B cell (primary cell): Measurements from ENCODE around the gene PEX14. TPM values are rescaled to one million over a fixed set of nuclear protein-coding genes. Genes with fewer than 3 reads are reported as not detected.

Source experiments
- ATAC-seq: fragments of 200-7000 bp; cut with Tn5 transposase; one replicate; pipeline ENCODE4 v1.10.0; 2021; ENCODE audit warnings: low read depth, mild to moderate bottlenecking, moderate number of reproducible peaks, moderate library complexity
- CTCF ChIA-PET: fragments of 350-600 bp; sonication (Branson Sonifier 250); formaldehyde crosslinking; loops from one replicate; lab custom pipeline; 2021; ENCODE audit warnings: antibody characterized with exemption, inconsistent platforms; lab: Charles Lee
- POLR2A ChIA-PET: fragments of 350-600 bp; sonication (Branson Sonifier 250); formaldehyde crosslinking; loops from one replicate; lab custom pipeline; 2021; ENCODE audit warnings: antibody characterized with exemption; lab: Charles Lee
- DNase-seq: peaks from one replicate; pipeline ENCODE4 v3.0.0; 2013
- H2AFZ ChIP-seq: 2 replicates; pipeline ENCODE4 v1.6.1; 2012; ENCODE audit warnings: mild to moderate bottlenecking, low read depth, low read length; ENCODE audit not compliant: insufficient read depth, poor library complexity, severe bottlenecking
- H3K27ac ChIP-seq, 2 donors: 1 replicate in 1 of 2; 2 replicates in 1 of 2; pipeline ENCODE4 v1.5.1; 2012 to 2013; ENCODE audit warnings: low read length in 2 of 2, mild to moderate bottlenecking in 2 of 2, moderate library complexity in 1 of 2
- H3K27me3 ChIP-seq, 4 experiments: fragments of 200-600 bp in 1 of 4; sonication (generic) in 1 of 4; replicated peaks in 1 of 4; 1 replicate in 2 of 4; 2 replicates in 2 of 4; pipeline versions ENCODE4 v1.6.1 to v1.7.0; 2013 to 2016; ENCODE audit warnings: low read length in 3 of 4, mild to moderate bottlenecking in 2 of 4, mixed read lengths in 1 of 4, moderate library complexity in 1 of 4; ENCODE audit not compliant: insufficient read depth in 4 of 4, control insufficient read depth in 3 of 4; ENCODE audit errors: control extremely low read depth in 1 of 4
- H3K36me3 ChIP-seq, 2 experiments: replicated peaks in 1 of 2; 1 replicate in 1 of 2; 2 replicates in 1 of 2; pipeline versions ENCODE4 v1.6.1 to v1.7.1; 2013; ENCODE audit warnings: low read length in 1 of 2; ENCODE audit not compliant: insufficient read depth in 2 of 2, control insufficient read depth in 1 of 2; ENCODE audit errors: control extremely low read depth in 1 of 2, extremely low read depth in 1 of 2
- H3K4me1 ChIP-seq, 2 donors: fragments of 200-600 bp in 1 of 2; sonication (generic) in 1 of 2; 1 replicate in 1 of 2; 2 replicates in 1 of 2; pipeline versions ENCODE4 v1.5.1 to v1.6.1; 2013 to 2017; ENCODE audit warnings: low read length in 2 of 2; ENCODE audit not compliant: control insufficient read depth in 2 of 2, insufficient read depth in 2 of 2
- H3K4me2 ChIP-seq: replicated peaks from 2 replicates; pipeline ENCODE3; 2012; ENCODE audit warnings: mild to moderate bottlenecking, low read depth, low read length; ENCODE audit not compliant: poor library complexity, severe bottlenecking
- H3K4me3 ChIP-seq, 5 experiments: fragments of 200-600 bp in 1 of 5; sonication (generic) in 1 of 5; 1 replicate in 3 of 5; 2 replicates in 2 of 5; pipeline versions ENCODE4 v1.5.1 to v1.7.0; 2011 to 2016; ENCODE audit warnings: low read length in 4 of 5, mild to moderate bottlenecking in 4 of 5, low read depth in 2 of 5, control low read depth in 1 of 5, moderate library complexity in 1 of 5; ENCODE audit not compliant: insufficient read depth in 1 of 5; ENCODE audit errors: control extremely low read depth in 1 of 5, extremely low read depth in 1 of 5
- H3K79me2 ChIP-seq: fragments of 200-600 bp; sonication (generic); one replicate; pipeline ENCODE4 v1.6.0; 2016; ENCODE audit warnings: low read length; ENCODE audit not compliant: control insufficient read depth, insufficient read depth
- H3K9ac ChIP-seq: fragments of 200-600 bp; sonication (generic); 2 replicates; pipeline ENCODE4 v1.6.1; 2017; ENCODE audit warnings: mild to moderate bottlenecking, low read length, moderate library complexity
- H3K9me3 ChIP-seq, 3 donors: one replicate each; pipeline versions ENCODE4 v1.6.1 to v1.7.1; 2013; ENCODE audit warnings: low read length in 2 of 3; ENCODE audit not compliant: control insufficient read depth in 2 of 3, insufficient read depth in 1 of 3; ENCODE audit errors: control extremely low read depth in 1 of 3
- H4K20me1 ChIP-seq: 2 replicates; pipeline ENCODE4 v1.6.0; 2012; ENCODE audit warnings: mild to moderate bottlenecking, low read length; ENCODE audit not compliant: insufficient read depth, control insufficient read depth, poor library complexity, severe bottlenecking
- H3K27ac Mint-ChIP-seq: one replicate; pipeline ENCODE4 v1.8.0; 2021; ENCODE audit warnings: mixed read lengths
- H3K27me3 Mint-ChIP-seq: one replicate; pipeline ENCODE4 v1.8.0; 2021; ENCODE audit warnings: mixed read lengths
- H3K4me1 Mint-ChIP-seq: one replicate; pipeline ENCODE4 v1.8.0; 2021; ENCODE audit warnings: mixed read lengths
- H3K4me3 Mint-ChIP-seq: one replicate; pipeline ENCODE4 v1.8.0; 2021; ENCODE audit warnings: mixed read lengths
- H3K9me3 Mint-ChIP-seq: one replicate; pipeline ENCODE4 v1.8.0; 2022; ENCODE audit warnings: mixed read lengths; ENCODE audit not compliant: insufficient read depth
- CTCF ChIP-seq: fragments of 200-600 bp; IDR thresholded peaks from one replicate; pipeline ENCODE4 v1.8.0; 2022; ENCODE audit warnings: antibody characterized with exemption, mild to moderate bottlenecking
- EZH2 ChIP-seq: IDR thresholded peaks from 2 replicates; pipeline ENCODE4 v1.6.1; 2012; ENCODE audit warnings: borderline replicate concordance, low read depth, mild to moderate bottlenecking, moderate library complexity, low read length; ENCODE audit not compliant: insufficient read depth, poor library complexity, severe bottlenecking
- WGBS: methylation state at CpG from one replicate; pipeline ENCODE4 v1.1.5; 2013; ENCODE audit warnings: missing lambda C conversion rate; ENCODE audit not compliant: insufficient coverage; 5-methylcytosine and 5-hydroxymethylcytosine counted together
- intact Hi-C: fragments of 100-400 bp; cut with micrococcal nuclease; formaldehyde crosslinking; loops from one replicate; pipeline ENCODE4 v1.10.0; 2022
- polyA plus RNA-seq: library from polyadenylated mRNA; depleted of rRNA; stranded (reverse); fragments of >200 nt; gene quantifications from 2 replicates; pipeline ENCODE4 v1.2.3, GENCODE V29; 2012
- total RNA-seq, 2 donors: library from RNA; stranded (reverse); fragments of 120-200 nt in 1 of 2; gene quantifications; 1 replicate in 1 of 2; 2 replicates in 1 of 2; pipeline versions ENCODE4 v1.2.3 to v1.2.4, GENCODE V29; 2013 to 2022

The PEX14 gene
- total and polyA plus RNA-seq, 2 donors (not counting 1 experiment from before 2014, with no cell fraction given): 14.1 to 19.3 TPM

DNA sequence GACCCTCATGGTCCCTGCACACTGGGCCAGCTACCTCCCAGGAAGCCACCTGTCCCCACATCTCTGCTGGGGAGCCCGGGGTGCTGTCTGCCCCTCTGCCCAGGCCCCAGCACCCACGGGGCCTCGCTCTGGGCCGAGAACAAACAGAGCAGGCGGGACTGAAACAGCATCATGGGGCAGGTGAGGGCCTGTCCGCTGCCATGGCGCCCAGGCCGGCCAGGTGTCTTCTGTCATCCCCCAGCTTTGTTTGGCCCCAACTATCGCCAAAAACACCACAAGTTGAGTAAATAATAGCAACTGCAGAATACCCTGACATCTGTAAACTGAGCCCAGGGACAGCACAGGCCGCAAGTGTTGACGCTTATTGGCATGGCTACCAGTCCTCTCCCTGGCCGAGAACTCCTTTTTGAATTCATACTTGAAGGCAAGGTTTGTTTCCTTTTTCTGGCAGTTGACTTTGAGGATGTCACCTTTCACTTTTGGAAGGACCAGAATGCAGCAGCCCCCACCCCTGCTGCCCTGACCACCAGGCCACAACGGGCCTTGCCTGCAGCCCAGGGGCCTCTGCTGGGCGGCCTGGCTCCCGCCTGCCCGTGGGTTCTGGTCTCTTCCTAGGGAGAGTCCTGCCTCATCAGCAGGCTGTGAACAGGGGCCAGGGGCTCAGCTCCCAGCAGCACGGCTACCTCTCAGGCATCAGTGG, 169.0 kb downstream of the PEX14 start:
- no peaks in the 10 kb centered on the region for H3K9me3 Mint-ChIP-seq
- no peak overlapping the region for H2AFZ ChIP-seq
- TF ChIP-seq CTCF (no peak), EZH2 (no peak)
- DNase-seq (no peak), ATAC-seq (no peak)
- ChIA-PET CTCF (no interaction called here), POLR2A (no interaction called here)
- no peaks in the 10 kb centered on the region for H3K27me3 ChIP-seq
- 94% methylated on average over 17 of the region's 17 CpGs for WGBS
- intact Hi-C loops: no loop called here
- H3K27ac ChIP-seq: no peak overlapping the region
- no peaks in the 10 kb centered on the region for H3K79me2 ChIP-seq
- no peaks in the 10 kb centered on the region for H3K4me1 ChIP-seq
- no peaks in the 10 kb centered on the region for H4K20me1 ChIP-seq
- H3K36me3 ChIP-seq: peaks cover 0 to 21% of the 10 kb centered on the region in 2 experiments
- H3K27me3 Mint-ChIP-seq: no peaks in the 10 kb centered on the region
- H3K9ac ChIP-seq: no peak overlapping the region
- no peak overlapping the region for H3K4me2 ChIP-seq
- H3K4me3 ChIP-seq: no peak overlapping the region
- peaks cover 0 to 5% (median 0%) of the 10 kb centered on the region in 3 donors for H3K9me3 ChIP-seq
- H3K4me3 Mint-ChIP-seq: no peak overlapping the region
- no peaks in the 10 kb centered on the region for H3K4me1 Mint-ChIP-seq
- H3K27ac Mint-ChIP-seq: no peak overlapping the region

DNA sequence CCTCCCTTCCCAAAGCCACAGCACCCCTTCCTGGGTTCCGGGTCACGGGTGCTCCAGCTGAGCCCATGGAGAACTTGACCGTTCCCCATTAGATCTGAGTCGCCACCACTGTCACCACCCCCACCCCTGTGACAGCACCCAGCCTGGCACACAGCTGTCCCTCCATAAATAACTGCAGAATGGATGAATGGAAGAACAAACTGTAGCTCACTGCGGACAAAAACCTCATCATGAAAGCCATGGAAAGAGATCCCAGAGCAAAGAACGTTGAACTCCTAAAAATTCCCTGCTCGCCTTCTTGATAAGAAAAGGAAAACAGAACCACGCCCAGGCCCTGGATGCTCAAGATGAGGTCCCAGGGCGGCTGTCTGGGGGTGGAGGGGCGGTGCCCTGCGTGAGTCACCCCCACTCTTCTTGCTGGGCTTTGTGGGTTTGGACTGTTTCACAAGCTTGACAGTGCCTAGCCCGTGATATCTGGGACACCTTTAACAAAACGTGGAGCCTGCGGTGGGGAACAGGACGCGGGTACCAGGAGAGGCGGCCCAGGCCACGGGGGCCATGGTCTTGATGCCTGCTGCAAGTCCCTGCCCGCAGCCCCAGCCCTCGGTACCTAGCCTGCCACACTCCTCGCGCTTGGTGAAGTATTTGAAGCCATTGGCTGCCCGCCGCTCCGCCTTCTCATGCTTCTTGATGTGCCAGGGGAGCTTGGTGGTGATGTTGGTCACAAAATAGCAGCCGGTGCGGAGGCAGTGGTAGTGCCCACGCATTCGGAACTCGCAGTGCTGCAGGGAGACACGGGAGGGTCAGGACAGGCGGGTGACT, 169.8 kb downstream of the PEX14 start:
- peaks cover 0 to 2% (median 0%) of the 10 kb centered on the region in 3 donors for H3K9me3 ChIP-seq
- H3K27me3 Mint-ChIP-seq: no peaks in the 10 kb centered on the region
- H3K9ac ChIP-seq: no peak overlapping the region
- no peak overlapping the region for H2AFZ ChIP-seq
- intact Hi-C loops: no loop called here
- ChIA-PET POLR2A (no interaction called here), CTCF (no interaction called here)
- no peak overlapping the region for H3K27ac ChIP-seq
- H3K36me3 ChIP-seq: peaks cover 0 to 21% of the 10 kb centered on the region in 2 experiments
- no peaks in the 10 kb centered on the region for H3K4me1 Mint-ChIP-seq
- no peaks in the 10 kb centered on the region for H3K79me2 ChIP-seq
- no peak overlapping the region for H3K4me3 ChIP-seq
- no peaks in the 10 kb centered on the region for H4K20me1 ChIP-seq
- no peak overlapping the region for H3K4me2 ChIP-seq
- no peak overlapping the region for H3K4me3 Mint-ChIP-seq
- no peak for TF ChIP-seq CTCF
- ATAC-seq (no peak), DNase-seq (no peak)
- no peaks in the 10 kb centered on the region for H3K9me3 Mint-ChIP-seq
- 95% methylated on average over 32 of the region's 32 CpGs for WGBS
- H3K27me3 ChIP-seq: no peaks in the 10 kb centered on the region
- H3K27ac Mint-ChIP-seq: no peak overlapping the region
- no peaks in the 10 kb centered on the region for H3K4me1 ChIP-seq
